Astrocyte (in vitro differentiated cells and primary cell): ENCODE measurements around the gene CFL1. TPM values are rescaled to one million over a fixed set of nuclear protein-coding genes. Genes with fewer than 3 reads are reported as not detected.

Experiments
- DNase-seq: peaks from one replicate; pipeline ENCODE4 v3.0.0-alpha.2; 2010; ENCODE audit warnings: low read depth
- FAIRE-seq: peaks from 2 replicates; lab custom pipeline; 2011; peaks lifted over from hg19 to GRCh38; lab: Jason Lieb, UNC
- H2AFZ ChIP-seq: 2 replicates; pipeline ENCODE4 v1.6.0; 2012; ENCODE audit warnings: low read depth, low read length, inconsistent platforms
- H3K27ac ChIP-seq: 2 replicates; pipeline ENCODE4 v1.5.1; 2011; ENCODE audit warnings: low read depth, low read length, inconsistent platforms
- H3K27me3 ChIP-seq: 2 replicates; pipeline ENCODE4 v1.6.0; 2011; ENCODE audit warnings: low read length, inconsistent platforms; ENCODE audit not compliant: insufficient read depth
- H3K36me3 ChIP-seq: 2 replicates; pipeline ENCODE4 v1.5.1; 2011; ENCODE audit warnings: low read length, inconsistent platforms; ENCODE audit not compliant: insufficient read depth
- H3K4me1 ChIP-seq: 2 replicates; pipeline ENCODE4 v1.5.1; 2011; ENCODE audit warnings: low read length, inconsistent platforms; ENCODE audit not compliant: insufficient read depth
- H3K4me2 ChIP-seq: 2 replicates; pipeline ENCODE4 v1.6.0; 2012; ENCODE audit warnings: low read length, inconsistent platforms
- H3K4me3 ChIP-seq: 2 replicates; pipeline ENCODE4 v1.5.1; 2011; ENCODE audit warnings: low read depth, mild to moderate bottlenecking, low read length, inconsistent platforms; ENCODE audit not compliant: insufficient read depth
- H3K79me2 ChIP-seq: 2 replicates; pipeline ENCODE4 v1.6.0; 2012; ENCODE audit warnings: mild to moderate bottlenecking, low read length, inconsistent platforms; ENCODE audit not compliant: insufficient read depth
- H3K9ac ChIP-seq: 2 replicates; pipeline ENCODE4 v1.6.0; 2012; ENCODE audit warnings: mild to moderate bottlenecking, low read length, inconsistent platforms
- H3K9me3 ChIP-seq: 2 replicates; pipeline ENCODE4 v1.5.1; 2012; ENCODE audit warnings: low read depth, mild to moderate bottlenecking, low read length, inconsistent platforms; ENCODE audit not compliant: insufficient read depth
- H4K20me1 ChIP-seq: 2 replicates; pipeline ENCODE4 v1.6.0; 2012; ENCODE audit warnings: low read length, inconsistent platforms; ENCODE audit not compliant: insufficient read depth
- H3K27ac Mint-ChIP-seq: one replicate; pipeline ENCODE4 v1.8.0; 2021; ENCODE audit warnings: mild to moderate bottlenecking, mixed read lengths; ENCODE audit not compliant: unreplicated experiment
- H3K27me3 Mint-ChIP-seq: one replicate; pipeline ENCODE4 v1.8.0; 2021; ENCODE audit warnings: low read depth, mixed read lengths; ENCODE audit not compliant: unreplicated experiment
- H3K36me3 Mint-ChIP-seq: one replicate; pipeline ENCODE4 v1.8.0; 2021; ENCODE audit warnings: low read depth, mixed read lengths; ENCODE audit not compliant: unreplicated experiment
- H3K4me1 Mint-ChIP-seq: one replicate; pipeline ENCODE4 v1.8.0; 2021; ENCODE audit warnings: low read depth, mixed read lengths; ENCODE audit not compliant: unreplicated experiment
- H3K4me3 Mint-ChIP-seq: one replicate; pipeline ENCODE4 v1.8.0; 2021; ENCODE audit warnings: mild to moderate bottlenecking, moderate library complexity, mixed read lengths; ENCODE audit not compliant: unreplicated experiment
- H3K9me3 Mint-ChIP-seq: one replicate; pipeline ENCODE4 v1.8.0; 2021; ENCODE audit warnings: mild to moderate bottlenecking, mixed read lengths; ENCODE audit not compliant: unreplicated experiment
- EZH2 ChIP-seq: IDR thresholded peaks from 2 replicates; pipeline ENCODE4 v1.6.1; 2012; ENCODE audit warnings: mild to moderate bottlenecking, low read length, inconsistent platforms; ENCODE audit not compliant: insufficient read depth
- total RNA-seq: library from RNA; stranded (reverse); gene quantifications from 2 replicates; pipeline ENCODE4 v1.2.1, GENCODE V29; 2021
- TF ChIP-seq, protein P1 (sequence below): IDR thresholded peaks from 2 replicates; pipeline ENCODE4 v1.5.1; 2011; ENCODE audit warnings: low read depth, mild to moderate bottlenecking, inconsistent platforms, low read length, moderate library complexity; ENCODE audit not compliant: insufficient read depth

Gene CFL1
- total RNA-seq, 1 donor from 2014 or later, result 1,931 TPM

DNA sequence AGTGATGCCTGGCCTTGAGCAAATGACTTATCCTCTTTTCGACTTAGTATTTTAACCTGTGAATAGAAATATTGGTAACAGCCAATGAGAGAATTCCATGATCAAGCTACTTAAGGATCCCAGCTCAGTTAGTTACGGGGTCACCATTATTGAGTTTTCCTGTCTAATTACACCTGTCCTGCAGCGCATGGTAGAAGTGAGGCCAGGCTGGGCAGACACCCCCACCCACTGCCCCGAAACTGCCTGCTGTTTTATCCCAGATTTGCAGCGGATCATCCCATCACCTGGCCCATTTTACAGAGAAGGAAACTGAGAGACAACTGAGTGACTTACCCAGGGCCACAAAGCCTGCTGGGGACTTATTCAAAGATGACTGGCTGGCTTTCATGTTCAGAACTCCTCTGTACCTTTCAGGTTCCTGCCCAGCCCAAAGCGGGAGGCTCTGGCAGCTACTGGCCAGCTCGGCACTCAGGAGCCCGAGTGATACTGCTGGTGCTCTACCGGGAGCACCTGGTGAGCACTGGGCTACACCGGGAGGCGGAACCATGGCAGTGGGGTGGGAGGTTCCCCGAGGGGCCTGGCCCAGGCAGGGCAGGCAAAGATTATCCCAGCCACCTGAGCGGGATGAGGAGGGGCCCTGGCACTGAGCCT is 3.7 kb upstream of the CFL1 start:
- Mint-ChIP-seq H3K27me3 (no peaks in the 10 kb centered on the region), H3K4me3 (peak overlapping the region; percentile 95), H3K4me1 (peaks cover 12% of the 10 kb centered on the region), H3K36me3 (peaks cover 9% of the 10 kb centered on the region), H3K27ac (peak overlapping the region; percentile 62), H3K9me3 (no peaks in the 10 kb centered on the region)
- Histone ChIP-seq H4K20me1 (peaks cover 58% of the 10 kb centered on the region), H3K27ac (peak overlapping the region; percentile 74), H3K9me3 (no peaks in the 10 kb centered on the region), H3K4me2 (peak overlapping the region; percentile 96), H3K79me2 (peaks cover 56% of the 10 kb centered on the region), H3K27me3 (no peaks in the 10 kb centered on the region), H3K4me1 (peaks cover 35% of the 10 kb centered on the region), H2AFZ (no peak overlapping the region), H3K36me3 (peaks cover 26% of the 10 kb centered on the region), H3K4me3 (peak overlapping the region; percentile 98), H3K9ac (peak overlapping the region; percentile 89)
- FAIRE-seq (no peak), DNase-seq (no peak)
- TF ChIP-seq EZH2, result no peak

DNA sequence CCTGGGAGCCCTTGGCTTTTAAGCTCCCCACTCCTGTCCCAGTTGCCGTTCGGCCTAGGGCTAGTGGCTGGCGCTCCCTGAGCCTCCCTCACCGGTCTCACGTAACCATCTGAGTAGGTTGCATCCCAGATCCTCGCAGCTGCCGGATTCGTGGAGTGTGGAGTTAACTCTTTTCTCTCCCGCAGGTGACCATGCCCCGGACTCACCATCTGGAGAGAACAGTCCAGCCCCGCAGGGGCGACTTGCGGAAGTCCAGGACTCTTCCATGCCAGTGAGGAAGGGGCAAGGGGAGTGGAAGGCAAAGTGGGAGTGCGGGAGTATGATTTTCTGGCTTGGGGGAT is 3.2 kb upstream of the CFL1 start:
- H3K79me2 ChIP-seq, result peaks cover 61% of the 10 kb centered on the region
- H3K4me2 ChIP-seq, result peak overlapping the region; percentile 96
- H3K36me3 ChIP-seq, result peaks cover 29% of the 10 kb centered on the region
- H3K4me3 Mint-ChIP-seq, result peak overlapping the region; percentile 95
- peak overlapping the region; percentile 98 for H3K4me3 ChIP-seq
- FAIRE-seq, result no peak
- no peaks in the 10 kb centered on the region for H3K9me3 ChIP-seq
- no peaks in the 10 kb centered on the region for H3K27me3 Mint-ChIP-seq
- peak overlapping the region; percentile 81 for H3K27ac Mint-ChIP-seq
- H3K4me1 Mint-ChIP-seq, result peaks cover 16% of the 10 kb centered on the region
- TF ChIP-seq EZH2, result no peak
- TF ChIP-seq, protein P1, sequence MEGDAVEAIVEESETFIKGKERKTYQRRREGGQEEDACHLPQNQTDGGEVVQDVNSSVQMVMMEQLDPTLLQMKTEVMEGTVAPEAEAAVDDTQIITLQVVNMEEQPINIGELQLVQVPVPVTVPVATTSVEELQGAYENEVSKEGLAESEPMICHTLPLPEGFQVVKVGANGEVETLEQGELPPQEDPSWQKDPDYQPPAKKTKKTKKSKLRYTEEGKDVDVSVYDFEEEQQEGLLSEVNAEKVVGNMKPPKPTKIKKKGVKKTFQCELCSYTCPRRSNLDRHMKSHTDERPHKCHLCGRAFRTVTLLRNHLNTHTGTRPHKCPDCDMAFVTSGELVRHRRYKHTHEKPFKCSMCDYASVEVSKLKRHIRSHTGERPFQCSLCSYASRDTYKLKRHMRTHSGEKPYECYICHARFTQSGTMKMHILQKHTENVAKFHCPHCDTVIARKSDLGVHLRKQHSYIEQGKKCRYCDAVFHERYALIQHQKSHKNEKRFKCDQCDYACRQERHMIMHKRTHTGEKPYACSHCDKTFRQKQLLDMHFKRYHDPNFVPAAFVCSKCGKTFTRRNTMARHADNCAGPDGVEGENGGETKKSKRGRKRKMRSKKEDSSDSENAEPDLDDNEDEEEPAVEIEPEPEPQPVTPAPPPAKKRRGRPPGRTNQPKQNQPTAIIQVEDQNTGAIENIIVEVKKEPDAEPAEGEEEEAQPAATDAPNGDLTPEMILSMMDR, result no peak
- H3K9ac ChIP-seq, result peak overlapping the region; percentile 89
- no peaks in the 10 kb centered on the region for H3K9me3 Mint-ChIP-seq
- DNase-seq, result no peak
- peaks cover 14% of the 10 kb centered on the region for H3K36me3 Mint-ChIP-seq
- H3K4me1 ChIP-seq, result peaks cover 39% of the 10 kb centered on the region
- H3K27ac ChIP-seq, result peak overlapping the region; percentile 74
- peak overlapping the region; percentile 37 for H2AFZ ChIP-seq
- peaks cover 62% of the 10 kb centered on the region for H4K20me1 ChIP-seq
- no peaks in the 10 kb centered on the region for H3K27me3 ChIP-seq

DNA sequence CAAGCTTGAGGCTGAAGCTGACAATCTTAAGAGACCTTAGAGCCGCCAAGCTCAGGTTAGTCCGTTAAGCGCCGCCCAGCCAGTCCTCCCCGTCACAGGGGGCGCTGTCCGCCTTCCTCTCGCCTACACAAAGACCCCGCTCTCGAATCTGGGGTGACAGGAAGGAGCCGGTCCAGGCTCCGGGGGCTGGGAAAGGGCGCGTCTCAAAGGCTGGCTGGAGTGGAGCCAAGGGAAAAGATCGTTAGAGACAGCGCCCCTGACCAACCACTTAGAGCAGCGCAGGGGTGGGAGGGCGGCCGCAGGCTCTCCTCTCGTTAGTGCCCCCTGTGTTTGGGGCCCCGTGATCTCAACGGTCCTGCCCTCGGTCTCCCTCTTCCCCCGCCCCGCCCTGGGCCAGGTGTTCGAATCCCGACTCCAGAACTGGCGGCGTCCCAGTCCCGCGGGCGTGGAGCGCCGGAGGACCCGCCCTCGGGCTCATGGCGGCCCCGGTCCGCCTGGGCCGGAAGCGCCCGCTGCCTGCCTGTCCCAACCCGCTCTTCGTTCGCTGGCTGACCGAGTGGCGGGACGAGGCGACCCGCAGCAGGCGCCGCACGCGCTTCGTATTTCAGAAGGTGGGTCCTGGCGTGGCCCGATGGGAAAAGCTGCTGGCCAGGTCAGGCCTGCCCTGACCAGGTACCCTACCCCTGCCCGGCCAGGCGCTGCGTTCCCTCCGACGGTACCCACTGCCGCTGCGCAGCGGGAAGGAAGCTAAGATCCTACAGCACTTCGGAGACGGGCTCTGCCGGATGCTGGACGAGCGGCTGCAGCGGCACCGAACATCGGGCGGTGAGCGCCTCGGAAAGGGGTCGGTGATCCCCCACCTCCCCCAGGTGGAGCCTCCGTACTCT is 2.5 kb upstream of the CFL1 start, which contains the start of gene MUS81:
TSS of gene MUS81 (plus strand) at position 156 of the 887 bp plus-strand sequence. CDS start at position 477, 321 bp downstream.
- peaks cover 33% of the 10 kb centered on the region for H3K36me3 ChIP-seq

More for the DNA sequence above, 2.5 kb upstream of the CFL1 start, which contains the start of gene MUS81:
- H3K4me1 Mint-ChIP-seq, result peaks cover 22% of the 10 kb centered on the region
- peaks cover 45% of the 10 kb centered on the region for H3K4me1 ChIP-seq
- peak within 1 kb of the TSS; percentile 98 for H3K4me3 ChIP-seq
- DNase-seq, result peak; percentile 97
- peak within 1 kb of the TSS; percentile 99 for H3K27ac Mint-ChIP-seq
- TF ChIP-seq EZH2, result no peak
- TF ChIP-seq, protein P1, result peak; percentile 63
- peaks cover 20% of the 10 kb centered on the region for H3K36me3 Mint-ChIP-seq
- no peaks in the 10 kb centered on the region for H3K9me3 ChIP-seq
- peaks cover 67% of the 10 kb centered on the region for H3K79me2 ChIP-seq
- FAIRE-seq, result no peak
- no peaks in the 10 kb centered on the region for H3K9me3 Mint-ChIP-seq
- H4K20me1 ChIP-seq, result peaks cover 62% of the 10 kb centered on the region
- H3K27ac ChIP-seq, result peak within 1 kb of the TSS; percentile 74
- H3K27me3 Mint-ChIP-seq, result no peaks in the 10 kb centered on the region
- no peaks in the 10 kb centered on the region for H3K27me3 ChIP-seq
- H3K9ac ChIP-seq, result peak within 1 kb of the TSS; percentile 89
- peak within 1 kb of the TSS; percentile 96 for H3K4me2 ChIP-seq
- peak within 1 kb of the TSS; percentile 96 for H3K4me3 Mint-ChIP-seq
- peak within 1 kb of the TSS; percentile 37 for H2AFZ ChIP-seq
